Renal cortex interstitium (tissue), 15 donors: ENCODE measurements around the gene PYDC2. TPM values are rescaled to one million over a fixed set of nuclear protein-coding genes. Genes with fewer than 3 reads are reported as not detected.

Experiments
- DNase-seq, 11 donors: peaks; one replicate each; pipeline ENCODE4 v3.0.0-alpha.2; 2013; ENCODE audit warnings: low read depth in 9 of 11, low spot score in 4 of 11; ENCODE audit errors: extremely low read depth in 1 of 11
- long read RNA-seq, 16 experiments: transcript quantifications; one replicate each; lab custom pipeline, GENCODE V29; 2026
- polyA plus RNA-seq, 3 donors: library from polyadenylated mRNA; unstranded; fragments of 120-200 nt; gene quantifications; one replicate each; pipeline ENCODE4 v1.2.1, GENCODE V29; 2013; ENCODE audit not compliant: insufficient read length in 3 of 3

The PYDC2 gene
- polyA plus RNA-seq = not detected
- long read RNA-seq, donor 1 = 0 reads
- long read RNA-seq, donor 2 = 0 reads
- long read RNA-seq, donor 3 = 0 reads
- long read RNA-seq, donor 4 = 0 reads
- long read RNA-seq, donor 5 = 0 reads
- long read RNA-seq, donor 6 = 0 reads
- long read RNA-seq, donor 7 = 0 reads
- long read RNA-seq, donor 8 = 0 reads
- long read RNA-seq, donor 9 = 0 reads
- long read RNA-seq, donor 10 = 0 reads
- long read RNA-seq, donor 11 = 0 reads
- long read RNA-seq, donor 12 = 0 reads
- long read RNA-seq, donor 13 = 0 reads
- long read RNA-seq, donor 14 = 0 reads
- long read RNA-seq, donor 15 = 0 reads
- long read RNA-seq, donor 16 = 0 reads

GRCh38 chr3:191461113-191461595 lies at the start of gene PYDC2:
PYDC2 (plus strand) TSS chr3:191461163; CDS start chr3:191461163, 0 bp downstream.
- no peak for DNase-seq

- no peak for DNase-seq
These were observed 48.2 kb upstream of the PYDC2 start for GRCh38 chr3:191412759-191413158.

- DNase-seq = no peak
These were observed 46.7 kb upstream of the PYDC2 start for GRCh38 chr3:191414286-191414685.

GRCh38 chr3:191414732-191415131 lies 46.2 kb upstream of the PYDC2 start:
- DNase-seq = no peak

DNA sequence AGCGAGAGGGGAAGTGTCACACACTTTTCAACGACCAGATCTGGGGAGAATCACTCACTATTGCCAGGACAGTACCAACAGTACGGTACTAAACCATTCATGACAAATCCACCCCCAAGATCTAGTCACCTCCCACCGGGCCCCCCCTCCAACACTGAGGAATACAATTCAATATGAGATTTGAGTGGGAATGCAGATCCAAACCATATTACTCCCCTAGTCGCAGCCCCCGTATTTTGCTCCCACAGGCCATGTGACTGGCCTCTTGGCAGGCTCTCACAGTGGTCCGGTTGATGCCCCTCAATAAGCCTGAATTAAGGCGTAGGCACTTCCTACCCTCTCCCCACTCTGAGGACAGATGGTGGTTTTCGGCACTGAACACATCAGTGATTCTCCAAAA lies 45.4 kb upstream of the PYDC2 start:
- DNase-seq = no peak

DNA sequence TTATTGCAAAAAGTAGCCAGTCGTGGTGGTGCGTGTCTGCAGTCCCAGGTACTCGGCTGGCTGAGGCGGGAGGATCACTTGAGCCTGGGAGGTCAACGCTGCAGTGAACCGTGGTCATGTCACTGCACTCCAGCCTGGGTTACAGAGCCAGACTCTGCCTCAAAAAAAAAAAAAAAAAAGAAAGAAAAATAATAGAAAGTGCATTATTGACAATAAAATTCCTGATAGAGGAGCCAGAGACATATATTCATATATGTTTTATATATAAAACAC lies 43.6 kb upstream of the PYDC2 start:
- no peak for DNase-seq

DNA sequence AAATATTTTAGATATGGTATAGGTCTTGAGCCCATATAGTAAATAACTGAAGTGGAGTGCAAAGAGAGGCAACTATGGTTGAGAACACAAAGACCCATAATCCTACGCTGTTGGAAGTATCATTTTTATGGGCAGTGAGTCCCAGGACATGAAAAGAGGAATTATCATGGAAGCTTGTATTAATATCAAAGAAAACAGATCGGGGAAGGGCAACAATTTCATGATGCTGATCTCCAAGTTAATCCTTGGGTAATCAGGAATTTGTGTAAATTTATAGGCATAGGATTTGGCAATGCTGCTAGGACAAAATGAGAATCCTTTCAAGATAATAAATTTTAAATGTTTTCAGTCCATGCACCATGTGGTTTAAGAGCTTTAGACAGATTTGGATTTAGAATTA lies 40.2 kb upstream of the PYDC2 start:
- DNase-seq = no peak

DNA sequence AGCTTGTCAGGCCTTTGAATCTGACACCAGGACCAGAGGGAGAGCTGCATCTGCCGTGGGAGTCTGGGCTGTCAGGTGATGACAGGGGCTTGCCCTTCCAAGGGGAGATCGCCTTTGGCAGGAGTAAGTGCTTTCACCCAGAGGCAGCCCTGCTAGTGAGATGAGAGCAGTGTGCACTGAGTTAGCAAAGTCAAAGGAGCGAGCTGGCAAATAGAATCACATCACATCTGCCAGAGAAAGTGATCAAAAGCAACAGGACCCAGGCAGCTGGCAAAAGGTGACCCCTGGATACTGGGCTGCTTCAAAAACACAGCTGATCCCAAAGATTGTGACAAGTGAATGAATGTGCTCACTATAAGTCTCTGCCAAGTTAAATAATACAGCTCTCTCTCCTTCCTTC lies 36.1 kb upstream of the PYDC2 start:
- DNase-seq = peak in 1 of 11 donors; percentile 6

DNA sequence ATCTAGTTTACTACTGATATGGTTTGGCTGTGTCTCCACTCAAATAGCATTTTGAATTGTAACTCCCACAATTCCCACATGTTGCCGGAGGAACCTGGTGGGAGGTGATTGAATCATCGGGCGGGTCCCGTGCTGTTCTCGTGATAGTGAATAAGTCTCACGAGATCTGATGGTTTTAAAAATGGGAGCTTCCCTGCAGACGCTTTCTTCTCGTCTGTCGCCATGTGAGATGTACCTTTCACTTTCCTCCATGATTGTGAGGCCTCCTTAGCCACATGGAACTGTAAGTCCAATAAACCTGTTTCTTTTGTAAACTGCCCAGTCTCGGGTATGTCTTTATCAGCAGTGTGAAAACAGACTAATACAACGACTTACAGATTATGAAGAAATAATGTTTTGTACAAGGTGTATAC lies 35.6 kb upstream of the PYDC2 start:
- no peak for DNase-seq

DNA sequence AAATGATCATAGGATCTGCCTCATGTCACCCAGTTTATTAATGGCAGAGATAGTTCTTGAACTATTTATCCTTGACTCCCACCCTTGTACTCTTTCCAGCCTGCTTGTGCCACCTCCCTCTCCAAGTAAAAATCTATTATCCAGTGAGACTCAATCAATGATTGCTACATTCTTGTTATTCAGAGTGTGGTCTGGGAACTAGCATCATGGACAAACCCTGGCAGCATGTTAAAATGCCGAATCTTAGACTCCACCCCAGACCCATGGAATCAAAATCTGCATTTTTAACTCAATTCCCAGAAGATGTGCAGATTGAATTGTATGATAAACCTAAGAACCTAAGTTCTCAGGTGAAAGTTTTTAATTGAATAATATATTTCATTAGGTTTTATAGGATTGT lies 34.7 kb upstream of the PYDC2 start:
- no peak for DNase-seq

DNA sequence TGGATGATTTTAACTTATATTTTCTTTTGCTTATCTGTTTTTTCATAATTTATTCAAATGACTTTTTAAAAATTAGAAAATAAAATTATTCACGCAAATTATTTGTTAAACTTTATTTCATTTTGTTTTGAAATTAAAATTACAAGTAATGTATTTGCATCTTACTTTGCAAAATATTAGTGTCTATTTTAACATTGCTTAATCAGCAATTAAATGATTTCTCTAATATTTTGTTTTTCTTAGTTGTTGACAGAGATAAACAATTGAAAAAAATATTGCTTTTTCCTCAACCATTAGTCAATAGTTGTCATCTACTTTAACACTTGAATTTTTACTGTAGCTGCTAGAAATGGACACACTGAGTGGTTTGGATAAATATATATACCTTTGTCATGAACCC lies 32.8 kb upstream of the PYDC2 start:
- DNase-seq = no peak

DNA sequence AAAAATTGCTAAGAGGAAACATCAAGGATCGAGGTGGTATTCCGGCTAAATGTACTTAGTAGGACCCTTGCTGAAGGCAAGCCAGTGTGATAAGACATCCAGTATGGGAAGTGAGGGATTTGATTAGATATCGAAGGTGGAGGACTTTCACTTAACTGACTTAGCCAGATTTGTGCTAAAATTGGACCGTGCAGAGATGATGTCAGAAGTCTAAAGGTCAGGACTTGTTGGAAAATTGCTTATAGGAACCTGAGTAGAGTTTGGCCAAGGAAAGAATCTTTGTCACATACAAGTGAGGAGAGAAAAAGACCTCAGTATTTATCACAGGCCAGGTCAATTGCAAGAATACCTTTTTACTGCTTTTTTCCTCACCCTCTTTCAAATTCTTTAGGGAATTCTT lies 30.9 kb upstream of the PYDC2 start:
- no peak for DNase-seq

- DNase-seq = no peak
These were observed 29.7 kb upstream of the PYDC2 start for GRCh38 chr3:191431160-191431822.

GRCh38 chr3:191432162-191432561 lies 28.8 kb upstream of the PYDC2 start:
- no peak for DNase-seq

- DNase-seq = no peak
These were observed 26.9 kb upstream of the PYDC2 start for GRCh38 chr3:191434024-191434423.

DNA sequence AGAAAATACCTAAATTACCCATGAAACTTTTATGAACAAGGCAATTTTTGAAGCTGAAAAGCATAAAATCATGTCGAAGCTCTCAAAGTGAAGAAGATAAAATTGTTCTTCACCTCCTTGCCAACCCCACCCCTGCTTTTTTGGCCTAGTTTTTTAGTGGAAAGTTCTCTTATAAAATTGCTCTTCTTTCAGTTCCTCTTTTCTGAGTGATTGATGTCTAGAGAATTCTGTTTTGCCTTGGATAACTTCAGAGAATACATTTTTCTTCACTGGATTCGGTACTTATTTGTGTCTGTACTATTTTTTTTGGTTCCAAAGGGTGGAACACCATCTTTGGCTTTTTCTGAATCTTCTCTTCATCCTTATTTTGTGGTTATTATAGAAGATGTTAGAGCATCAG lies 25.0 kb upstream of the PYDC2 start:
- no peak for DNase-seq

DNA sequence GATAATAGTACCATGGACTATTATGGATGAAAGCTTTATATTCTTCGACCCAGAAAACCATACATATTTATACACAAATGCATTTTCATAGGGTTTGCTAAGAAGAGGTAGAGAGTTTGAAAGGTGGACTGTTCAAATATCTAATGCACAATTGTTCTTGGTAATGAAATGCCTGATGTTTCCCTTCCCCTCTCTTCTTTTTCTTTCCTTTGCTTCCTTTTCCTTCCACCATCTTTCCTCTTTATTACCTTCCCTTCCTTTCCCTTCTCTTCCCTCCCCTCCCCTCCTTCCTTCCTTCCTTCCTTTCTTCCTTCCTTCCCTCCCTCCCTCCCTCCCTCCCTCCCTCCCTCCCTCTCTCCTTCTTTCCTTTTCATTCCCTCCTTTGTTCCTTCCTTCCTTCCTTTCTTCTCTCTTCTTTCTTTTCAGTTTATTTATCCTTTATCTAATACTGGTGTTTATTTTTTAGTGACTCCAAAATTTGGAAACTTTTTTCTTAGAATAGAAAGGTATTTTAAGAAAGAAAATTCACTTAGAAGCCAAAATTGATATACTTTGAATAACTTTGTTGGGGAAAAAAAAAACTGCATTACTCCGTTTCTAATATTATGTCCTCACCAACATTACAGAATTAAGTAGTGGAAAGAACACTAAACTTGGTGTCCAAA lies 22.7 kb upstream of the PYDC2 start:
- DNase-seq = no peak

GRCh38 chr3:191440532-191440931 lies 20.4 kb upstream of the PYDC2 start:
- no peak for DNase-seq

DNA sequence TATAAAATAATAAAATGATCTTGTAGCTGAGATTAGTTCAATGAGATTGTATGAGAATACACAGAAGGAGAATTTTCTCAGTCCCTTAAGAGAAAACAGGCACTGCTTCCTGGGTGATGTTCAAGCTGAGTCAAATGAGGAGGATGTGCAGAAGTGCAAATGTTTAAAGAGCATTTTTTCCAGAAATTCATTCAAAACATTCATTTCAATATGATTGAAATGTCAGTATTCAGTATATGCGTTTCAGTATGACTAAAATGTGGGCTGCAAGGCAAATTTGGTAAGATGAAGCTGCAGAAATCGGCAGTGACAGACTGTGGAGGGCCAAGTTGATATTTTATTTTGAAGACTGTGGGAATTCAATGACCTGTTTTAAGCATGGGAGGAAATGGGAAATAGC lies 19.3 kb upstream of the PYDC2 start:
- DNase-seq = no peak

- DNase-seq = no peak
These were observed 16.4 kb upstream of the PYDC2 start for GRCh38 chr3:191444569-191444968.
